OCI-M1 (cell line): ENCODE data around the gene WDR64.

Experiments used
- DNase-seq: peaks from one replicate; lab custom pipeline; 2025; lab: John Stamatoyannopoulos, UW

Gene WDR64

GRCh38 chr1:241738284-241739078 is 86.4 kb downstream of the WDR64 start:
- DNase-seq: no peak

GRCh38 chr1:241742084-241742483 is 90.0 kb downstream of the WDR64 start:
- no peak for DNase-seq

DNA sequence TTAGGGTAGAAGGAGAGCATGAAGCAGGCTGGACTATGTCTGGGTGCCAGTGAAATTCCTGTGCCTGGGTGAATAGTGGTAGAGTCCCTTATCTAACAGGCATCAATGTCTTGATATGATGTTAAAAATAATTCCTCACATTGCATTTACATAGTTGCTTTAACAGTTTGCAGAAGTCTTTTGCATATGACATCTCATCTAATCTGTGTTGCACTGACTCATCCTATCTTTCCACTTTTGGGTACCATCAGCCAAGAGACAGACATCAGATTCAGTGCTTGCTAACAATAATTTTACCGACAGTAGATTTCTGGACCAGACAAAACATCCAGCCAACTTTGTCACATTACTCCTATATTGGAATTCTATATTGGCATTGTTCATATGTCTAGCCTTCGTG is 92.5 kb downstream of the WDR64 start:
- no peak for DNase-seq

- no peak for DNase-seq
Observed at GRCh38 chr1:241747992-241748391, 95.9 kb downstream of the WDR64 start.

DNA sequence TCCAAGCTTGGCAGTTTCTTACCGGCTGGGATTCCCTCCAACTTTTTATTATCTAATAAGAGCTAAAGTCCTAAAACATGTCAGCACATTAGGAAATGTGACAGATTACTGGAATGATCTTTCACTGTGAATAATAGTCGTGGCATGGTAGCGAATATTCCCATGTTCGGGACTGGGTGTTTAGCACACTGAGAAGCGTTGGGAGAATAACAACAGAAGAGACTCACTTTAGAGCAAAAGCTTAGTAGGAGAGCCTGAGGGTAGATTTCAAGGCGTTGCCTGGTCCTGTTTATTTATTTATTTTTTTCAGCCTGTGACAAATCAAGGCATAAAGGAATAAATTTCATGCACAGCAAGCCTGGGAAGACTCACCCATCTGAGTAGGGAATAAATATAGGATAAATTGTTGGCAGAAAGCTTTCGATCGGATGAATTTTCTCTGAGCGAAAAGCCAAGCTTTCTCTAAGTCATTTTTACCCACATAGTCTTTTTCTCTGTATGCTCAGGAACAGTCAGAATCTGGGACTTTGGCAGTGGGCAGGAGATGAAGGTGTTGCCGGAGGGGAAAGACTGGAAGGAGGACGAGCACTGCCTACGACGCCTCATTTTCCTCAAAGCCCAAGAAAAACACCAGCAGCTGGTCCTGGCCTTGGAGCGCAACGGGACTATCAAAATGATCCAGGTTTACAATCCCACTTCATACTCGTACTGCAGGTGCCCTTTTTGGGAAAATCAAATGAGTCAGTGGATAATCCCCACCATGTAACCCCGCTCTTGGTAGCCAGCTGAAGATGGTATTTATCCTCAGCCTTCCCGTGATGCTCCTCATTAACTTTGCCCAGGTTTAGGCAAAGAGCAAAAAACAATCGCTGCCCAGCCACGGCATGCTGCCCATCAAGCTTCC is 97.2 kb downstream of the WDR64 start:
- DNase-seq: no peak

GRCh38 chr1:241749945-241750695 is 98.0 kb downstream of the WDR64 start:
- DNase-seq: no peak

- no peak for DNase-seq
Observed at GRCh38 chr1:241751524-241751923, 99.4 kb downstream of the WDR64 start.

- no peak for DNase-seq
Observed at GRCh38 chr1:241762713-241763339, 110.7 kb downstream of the WDR64 start.

GRCh38 chr1:241765390-241765789 is 113.3 kb downstream of the WDR64 start:
- DNase-seq: no peak

DNA sequence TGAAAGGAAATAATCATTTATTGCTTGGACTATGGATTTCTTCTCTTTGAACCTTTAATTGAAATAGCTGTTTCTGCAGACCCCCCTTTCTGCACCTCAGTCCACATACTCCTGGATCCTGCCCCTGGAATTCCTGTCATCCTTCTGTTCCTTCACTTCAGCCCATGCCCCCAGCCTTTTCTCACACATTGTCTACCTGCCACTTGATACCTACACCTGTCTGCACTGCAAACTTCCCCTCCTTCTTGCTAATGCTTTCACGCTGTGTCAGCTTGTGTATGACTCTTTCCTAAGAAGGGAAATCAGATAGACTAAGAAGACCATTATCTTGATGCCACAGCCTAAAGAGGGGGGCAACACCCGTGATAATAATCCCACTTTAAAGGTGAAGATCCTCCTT is 115.7 kb downstream of the WDR64 start:
- DNase-seq: no peak

GRCh38 chr1:241770115-241770514 is 118.0 kb downstream of the WDR64 start:
- DNase-seq: peak; percentile 88

DNA sequence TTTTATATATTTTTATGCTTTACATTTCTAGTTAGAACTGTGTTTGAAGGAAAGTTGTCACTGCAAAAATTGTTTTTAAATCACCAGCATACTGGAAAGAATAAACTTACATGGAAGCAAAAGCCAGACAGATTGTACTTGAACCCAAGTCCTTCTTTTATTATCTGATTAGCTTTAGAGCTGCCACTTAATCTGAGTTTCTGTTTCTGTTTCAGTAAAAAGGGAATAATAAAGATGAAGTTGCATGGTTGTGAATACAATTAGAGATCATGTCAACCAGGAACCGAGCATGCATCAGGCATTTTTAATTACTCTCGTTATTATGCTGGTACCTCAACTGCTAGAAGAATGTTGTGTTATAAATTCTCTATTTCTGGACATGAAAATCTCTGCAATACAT is 119.0 kb downstream of the WDR64 start:
- DNase-seq: peak; percentile 84

DNA sequence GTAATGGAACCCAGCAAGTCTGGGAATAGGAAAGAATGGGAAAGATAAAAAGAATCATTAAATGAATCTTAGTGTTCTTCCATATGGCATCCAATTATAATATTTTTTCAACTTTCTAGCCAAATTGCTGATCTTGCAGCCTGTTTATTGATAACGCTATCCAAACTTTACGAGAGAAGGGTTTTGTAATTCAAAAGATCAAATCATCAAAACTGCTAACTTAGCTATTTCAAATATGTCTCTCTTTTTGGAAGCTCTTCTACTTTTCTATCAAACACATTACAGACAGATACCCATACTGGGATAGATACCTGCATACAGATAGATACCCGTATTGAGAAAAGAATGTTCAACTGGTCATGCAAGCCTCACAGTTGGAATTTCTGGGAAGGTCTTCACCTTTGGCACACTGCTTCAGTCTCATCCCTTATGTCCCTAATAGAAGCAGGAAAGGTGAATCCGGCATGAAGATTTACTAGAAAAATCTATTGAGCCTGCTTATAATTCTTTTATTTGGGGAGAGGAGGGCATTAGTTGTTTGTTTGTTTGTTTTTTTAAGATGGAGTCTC is 120.9 kb downstream of the WDR64 start:
- no peak for DNase-seq

DNA sequence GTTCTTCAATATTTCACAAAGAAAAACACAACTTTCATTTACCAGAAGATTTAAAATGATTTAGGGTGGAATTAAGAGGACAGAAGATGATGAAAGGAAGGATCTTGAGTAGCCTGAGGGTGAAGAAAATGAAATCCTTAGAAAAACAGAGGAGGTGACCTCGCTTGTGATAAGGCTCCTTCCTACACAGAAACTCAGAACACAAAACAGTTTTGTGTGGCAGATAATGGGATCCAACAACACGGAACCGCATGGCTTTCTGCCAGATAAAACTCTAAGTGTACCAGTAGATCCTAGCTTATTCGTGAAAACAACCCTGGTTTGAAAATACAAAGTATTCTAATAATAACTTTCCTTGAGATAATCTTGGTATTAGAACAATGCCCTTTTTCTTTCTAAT is 121.9 kb downstream of the WDR64 start:
- DNase-seq: peak; percentile 93

GRCh38 chr1:241775021-241775420 is 122.9 kb downstream of the WDR64 start:
- peak; percentile 62 for DNase-seq

DNA sequence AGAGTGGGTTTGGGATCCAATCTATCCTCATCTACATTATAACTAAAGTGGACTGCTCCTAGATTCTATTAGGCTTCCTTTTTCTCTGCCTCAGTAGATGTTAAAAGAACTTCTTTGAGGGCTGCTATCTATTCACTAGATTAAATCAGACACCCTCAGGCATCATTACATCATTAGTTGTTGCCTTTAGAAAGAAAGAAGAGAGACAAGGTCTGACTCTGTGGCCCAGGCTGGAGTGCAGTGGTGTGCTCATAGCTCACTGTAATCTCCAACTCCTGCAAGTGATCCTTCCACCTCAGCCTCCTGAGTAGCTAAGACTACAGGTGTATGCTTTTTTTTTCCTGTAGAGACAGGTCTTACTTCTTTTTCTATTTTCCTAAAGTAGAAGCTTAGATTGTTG is 124.8 kb downstream of the WDR64 start:
- peak; percentile 69 for DNase-seq

- no peak for DNase-seq
Observed at GRCh38 chr1:241778117-241778516, 126.0 kb downstream of the WDR64 start.

GRCh38 chr1:241779897-241780296 is 127.8 kb downstream of the WDR64 start:
- no peak for DNase-seq

DNA sequence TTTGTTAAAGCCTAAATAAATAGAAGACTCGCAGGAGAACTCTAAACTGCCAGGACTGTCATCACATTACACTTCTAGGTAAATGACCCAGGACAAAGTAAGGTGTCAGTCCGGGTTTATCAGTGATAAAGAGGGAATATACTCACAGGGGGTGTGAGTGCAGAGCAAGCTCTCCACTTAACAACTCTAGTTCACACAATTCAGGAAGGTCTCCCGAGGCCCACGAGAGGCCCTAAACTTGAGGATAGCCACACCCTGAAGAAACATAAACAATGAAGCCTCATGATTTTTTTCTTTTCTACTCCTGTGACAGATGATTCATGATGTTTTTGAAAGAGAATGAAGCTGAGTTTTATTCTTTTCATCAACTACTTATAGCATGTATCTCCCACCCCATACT is 130.3 kb downstream of the WDR64 start:
- no peak for DNase-seq

- no peak for DNase-seq
Observed at GRCh38 chr1:241787691-241788090, 135.6 kb downstream of the WDR64 start.

DNA sequence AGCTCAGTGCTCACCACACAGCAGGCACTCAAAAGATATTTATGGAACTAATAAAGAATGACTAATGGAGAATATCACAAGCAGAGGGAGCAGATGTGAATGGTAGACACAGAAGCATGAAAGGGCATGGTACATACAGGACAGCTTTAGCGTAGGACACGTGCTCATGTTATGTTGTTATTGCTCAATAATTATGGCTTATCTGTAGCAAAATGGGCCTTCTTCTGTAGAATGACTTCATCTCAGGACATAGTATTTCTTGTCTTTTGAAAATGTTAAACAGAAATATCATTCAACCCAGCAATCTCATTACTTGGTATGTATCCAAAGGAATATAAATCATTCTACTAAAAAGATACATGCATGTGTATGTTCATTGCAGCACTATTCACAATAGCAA is 137.0 kb downstream of the WDR64 start:
- DNase-seq: no peak

DNA sequence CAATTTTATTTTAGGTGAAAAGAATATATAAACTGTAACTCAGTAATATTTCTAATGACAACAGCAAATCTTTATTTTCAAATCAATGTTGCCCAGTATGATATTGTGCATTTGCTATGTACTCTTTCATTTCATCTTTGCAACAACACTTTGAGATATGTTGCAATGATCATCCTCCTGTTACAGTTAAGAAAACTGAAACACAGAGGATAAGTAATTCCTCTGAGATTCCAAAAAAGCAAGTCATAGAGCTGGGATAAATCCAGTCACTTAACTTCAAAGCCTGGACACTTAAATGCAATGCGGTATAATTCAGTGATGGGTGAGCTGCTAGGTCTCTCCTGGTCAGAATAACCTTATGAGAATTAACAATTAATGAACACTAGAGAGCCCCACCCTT is 147.3 kb downstream of the WDR64 start:
- DNase-seq: no peak
